Tibial nerve (tissue), 4 donors: ENCODE data around the gene HSPA13. TPM values are rescaled to one million over a fixed set of nuclear protein-coding genes. Genes with fewer than 3 reads are reported as not detected.

Source experiments
- DNase-seq, 2 donors: peaks; one replicate each; pipeline ENCODE4 v3.0.0-alpha.2; 2019; ENCODE audit warnings: low spot score in 2 of 2
- H3K27ac ChIP-seq, 4 donors: fragments of 200-600 bp; sonication (generic) in 3 of 4; one replicate each; pipeline ENCODE4 v1.5.1; 2017 to 2019; ENCODE audit warnings: mild to moderate bottlenecking in 1 of 4
- H3K27me3 ChIP-seq, 2 donors: fragments of 200-600 bp; sonication (generic) in 1 of 2; one replicate each; pipeline versions ENCODE4 v1.5.1 to v1.6.0; 2017 to 2019
- H3K36me3 ChIP-seq, 3 donors: fragments of 200-600 bp; sonication (generic); one replicate each; pipeline ENCODE4 v1.5.1; 2018 to 2019
- H3K4me1 ChIP-seq, 4 donors: fragments of 200-600 bp; sonication (generic) in 3 of 4; one replicate each; pipeline ENCODE4 v1.5.1; 2017 to 2019
- H3K4me3 ChIP-seq, 4 donors: fragments of 200-600 bp; sonication (generic) in 3 of 4; one replicate each; pipeline ENCODE4 v1.5.1; 2017 to 2019; ENCODE audit warnings: mild to moderate bottlenecking in 1 of 4, moderate library complexity in 1 of 4
- H3K9me3 ChIP-seq, 4 donors: fragments of 200-600 bp; sonication (generic) in 3 of 4; one replicate each; pipeline ENCODE4 v1.5.1; 2017 to 2019
- EP300 ChIP-seq, 2 donors: sonication (generic); formaldehyde crosslinking; IDR thresholded peaks; one replicate each; pipeline ENCODE4 v1.6.1; 2017; ENCODE audit warnings: antibody characterized with exemption in 2 of 2, mild to moderate bottlenecking in 1 of 2
- POLR2A ChIP-seq, 2 donors: fragments of 450-650 bp; IDR thresholded peaks; one replicate each; pipeline ENCODE4 v1.6.1; 2017; ENCODE audit warnings: antibody characterized with exemption in 2 of 2, mild to moderate bottlenecking in 2 of 2, moderate library complexity in 2 of 2
- WGBS, 2 donors: methylation state at CpG; one replicate each; pipeline ENCODE4 v1.1.5; 2018; 5-methylcytosine and 5-hydroxymethylcytosine counted together
- total RNA-seq, 4 donors: library from RNA; depleted of rRNA; stranded (reverse); fragments of >200 nt; gene quantifications; one replicate each; pipeline ENCODE4 v1.1.0, GENCODE V29; 2016
- TF ChIP-seq, protein P1 (sequence below), 5 experiments: fragments of 200-600 bp in 3 of 5; fragments of 450-650 bp in 2 of 5; sonication (generic) in 3 of 5; IDR thresholded peaks; one replicate each; pipeline ENCODE4 v1.5.1; 2016 to 2019; ENCODE audit warnings: antibody characterized with exemption in 5 of 5, mild to moderate bottlenecking in 3 of 5, moderate library complexity in 2 of 5

The HSPA13 gene
- total RNA-seq, 4 donors from 2014 or later, result 19.4 to 32.4 (median 30.4) TPM

DNA sequence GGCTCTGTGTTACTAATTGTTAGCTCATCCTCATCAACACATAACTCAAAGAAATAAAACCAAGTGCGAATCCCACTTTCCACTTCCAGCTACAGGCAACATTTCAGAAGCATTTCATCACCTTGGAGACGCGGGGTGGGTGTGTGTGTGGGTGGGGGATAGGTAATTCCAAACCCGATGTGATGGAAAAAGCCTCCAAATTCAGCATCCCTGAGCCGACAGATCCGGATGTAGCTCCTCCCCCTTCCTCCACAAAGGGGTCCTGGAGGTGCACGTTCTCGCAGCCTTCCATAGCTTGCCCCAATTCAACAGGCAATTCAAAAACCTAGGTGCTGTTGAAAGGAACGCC lies 486 bp downstream of the HSPA13 start:
- H3K4me3 ChIP-seq, result peak overlapping the region; percentile 60 to 92 (median 90)
- no peaks in the 10 kb centered on the region for H3K27me3 ChIP-seq
- TF ChIP-seq POLR2A (IDR thresholded peaks at IDR 0.05), result no peak
- TF ChIP-seq, protein P1, sequence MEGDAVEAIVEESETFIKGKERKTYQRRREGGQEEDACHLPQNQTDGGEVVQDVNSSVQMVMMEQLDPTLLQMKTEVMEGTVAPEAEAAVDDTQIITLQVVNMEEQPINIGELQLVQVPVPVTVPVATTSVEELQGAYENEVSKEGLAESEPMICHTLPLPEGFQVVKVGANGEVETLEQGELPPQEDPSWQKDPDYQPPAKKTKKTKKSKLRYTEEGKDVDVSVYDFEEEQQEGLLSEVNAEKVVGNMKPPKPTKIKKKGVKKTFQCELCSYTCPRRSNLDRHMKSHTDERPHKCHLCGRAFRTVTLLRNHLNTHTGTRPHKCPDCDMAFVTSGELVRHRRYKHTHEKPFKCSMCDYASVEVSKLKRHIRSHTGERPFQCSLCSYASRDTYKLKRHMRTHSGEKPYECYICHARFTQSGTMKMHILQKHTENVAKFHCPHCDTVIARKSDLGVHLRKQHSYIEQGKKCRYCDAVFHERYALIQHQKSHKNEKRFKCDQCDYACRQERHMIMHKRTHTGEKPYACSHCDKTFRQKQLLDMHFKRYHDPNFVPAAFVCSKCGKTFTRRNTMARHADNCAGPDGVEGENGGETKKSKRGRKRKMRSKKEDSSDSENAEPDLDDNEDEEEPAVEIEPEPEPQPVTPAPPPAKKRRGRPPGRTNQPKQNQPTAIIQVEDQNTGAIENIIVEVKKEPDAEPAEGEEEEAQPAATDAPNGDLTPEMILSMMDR (IDR thresholded peaks at IDR 0.05), result no peak
- TF ChIP-seq EP300 (IDR thresholded peaks at IDR 0.05), result no peak
- WGBS, 2 donors, result 0 to 2% methylated on average over 6 to 9 of the region's 9 CpGs
- peak overlapping the region; percentile 75 to 97 (median 92) for H3K27ac ChIP-seq
- peaks cover 0 to 43% (median 24%) of the 10 kb centered on the region in 4 donors for H3K4me1 ChIP-seq
- DNase-seq, result peak in 1 of 2 donors; percentile 22
- no peaks in the 10 kb centered on the region for H3K9me3 ChIP-seq
- H3K36me3 ChIP-seq, result peaks cover 0 to 12% (median 2%) of the 10 kb centered on the region in 3 donors

DNA sequence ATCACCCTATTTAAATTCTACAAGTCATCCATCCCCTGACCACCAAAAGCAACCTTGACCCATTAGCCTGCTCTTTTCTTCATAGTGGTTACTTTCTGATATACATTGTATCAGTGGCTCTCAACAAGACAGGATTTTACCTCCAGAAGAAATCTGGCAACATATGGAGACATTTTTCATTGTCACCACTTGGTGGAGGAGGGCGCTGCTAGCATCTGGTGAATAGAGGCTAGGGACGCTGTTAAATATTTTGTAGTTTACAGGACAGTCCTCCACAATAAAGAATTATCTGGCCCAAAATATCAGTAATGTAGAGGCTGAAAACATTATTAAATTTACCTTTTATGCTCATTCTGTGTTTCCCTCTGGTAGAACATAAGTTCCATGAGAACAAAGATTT lies 6.1 kb downstream of the HSPA13 start:
- H3K4me1 ChIP-seq, result peaks cover 0 to 29% (median 16%) of the 10 kb centered on the region in 4 donors
- no peak overlapping the region for H3K4me3 ChIP-seq
- peaks cover 0 to 63% (median 3%) of the 10 kb centered on the region in 3 donors for H3K36me3 ChIP-seq
- TF ChIP-seq EP300 (IDR thresholded peaks at IDR 0.05), result no peak
- TF ChIP-seq, protein P1 (IDR thresholded peaks at IDR 0.05), result no peak
- no peak for TF ChIP-seq POLR2A (IDR thresholded peaks at IDR 0.05)
- no peak overlapping the region for H3K27ac ChIP-seq
- DNase-seq, result no peak
- no peaks in the 10 kb centered on the region for H3K9me3 ChIP-seq
- no peaks in the 10 kb centered on the region for H3K27me3 ChIP-seq
- WGBS, 2 donors, result 95 to 98% methylated on average over 2 of the region's 2 CpGs

DNA sequence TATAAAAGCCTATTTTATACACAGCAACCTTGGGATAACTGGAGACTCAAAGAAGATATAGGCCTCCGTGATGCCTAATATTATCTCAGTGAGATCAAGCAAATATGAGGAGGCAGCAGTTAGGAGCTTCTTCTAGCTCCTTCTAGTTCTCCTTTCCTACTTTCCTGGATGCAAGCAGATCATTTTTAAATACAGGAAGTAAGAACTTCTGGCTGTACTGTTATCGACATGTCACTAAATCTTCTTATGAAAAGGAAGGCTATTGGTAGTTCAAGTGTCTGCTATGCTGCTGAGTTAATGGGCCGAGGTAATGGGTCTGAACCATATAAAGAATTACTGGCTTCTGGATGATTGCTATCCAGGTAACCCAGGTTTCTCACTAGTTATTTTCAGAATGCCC lies 15.9 kb downstream of the HSPA13 start:
- DNase-seq, result no peak
- Histone ChIP-seq H3K4me3 (no peak overlapping the region), H3K9me3 (no peaks in the 10 kb centered on the region), H3K36me3 (no peaks in the 10 kb centered on the region), H3K4me1 (no peaks in the 10 kb centered on the region), H3K27ac (no peak overlapping the region), H3K27me3 (no peaks in the 10 kb centered on the region)
- TF ChIP-seq, protein P1 (IDR thresholded peaks at IDR 0.05), result no peak
- TF ChIP-seq EP300 (IDR thresholded peaks at IDR 0.05) (no peak), POLR2A (IDR thresholded peaks at IDR 0.05) (no peak)
- 82 to 87% methylated on average over 3 of the region's 3 CpGs for WGBS, 2 donors

DNA sequence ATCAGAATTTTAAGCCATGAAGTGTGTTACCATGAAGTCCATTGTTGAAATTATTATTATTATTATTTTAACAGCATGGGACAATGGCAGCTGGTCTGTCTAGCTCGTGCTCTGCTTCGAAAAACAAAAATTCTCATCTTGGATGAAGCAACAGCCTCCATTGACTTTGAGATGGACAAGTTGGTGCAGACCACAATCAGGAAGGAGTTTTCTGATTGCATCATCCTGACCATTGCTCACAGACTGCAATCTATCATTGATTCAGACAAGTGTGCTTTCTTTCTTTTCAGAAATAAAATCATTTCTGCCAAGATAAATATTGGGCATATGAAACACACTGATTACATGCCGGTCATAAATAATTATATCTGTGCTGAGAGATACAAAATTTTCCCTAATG lies 21.0 kb downstream of the HSPA13 start:
- Histone ChIP-seq H3K9me3 (no peaks in the 10 kb centered on the region), H3K36me3 (no peaks in the 10 kb centered on the region), H3K4me1 (no peaks in the 10 kb centered on the region), H3K27me3 (no peaks in the 10 kb centered on the region), H3K4me3 (no peak overlapping the region), H3K27ac (no peak overlapping the region)
- 43 to 52% methylated on average over 3 of the region's 3 CpGs for WGBS, 2 donors
- TF ChIP-seq EP300 (IDR thresholded peaks at IDR 0.05), result no peak
- TF ChIP-seq, protein P1 (IDR thresholded peaks at IDR 0.05), result no peak
- TF ChIP-seq POLR2A (IDR thresholded peaks at IDR 0.05), result no peak
- no peak for DNase-seq

DNA sequence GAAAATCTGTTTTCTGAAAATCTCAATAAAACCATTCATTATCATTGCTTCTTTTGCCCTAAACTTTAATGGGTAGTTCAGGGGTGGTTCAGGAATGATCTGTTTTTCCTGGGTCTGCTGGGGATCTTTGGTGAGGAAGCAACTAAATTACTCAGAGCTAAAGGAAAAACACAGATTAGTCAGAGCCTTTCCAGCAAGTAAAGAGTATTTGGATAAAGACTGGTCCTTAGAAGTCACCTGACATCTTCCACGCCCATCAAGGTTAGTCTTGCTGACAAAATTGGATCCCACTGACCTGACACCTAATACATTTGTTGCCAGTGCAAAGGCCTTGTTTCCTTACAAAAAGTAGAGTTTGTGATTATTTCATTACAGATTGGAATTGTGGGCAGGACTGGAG lies 24.2 kb downstream of the HSPA13 start:
- Histone ChIP-seq H3K27me3 (no peaks in the 10 kb centered on the region), H3K36me3 (no peaks in the 10 kb centered on the region), H3K4me1 (no peaks in the 10 kb centered on the region), H3K9me3 (no peaks in the 10 kb centered on the region), H3K27ac (no peak overlapping the region), H3K4me3 (no peak overlapping the region)
- no peak for TF ChIP-seq EP300 (IDR thresholded peaks at IDR 0.05)
- TF ChIP-seq, protein P1 (IDR thresholded peaks at IDR 0.05), result no peak
- TF ChIP-seq POLR2A (IDR thresholded peaks at IDR 0.05), result no peak
- 55 to 56% methylated on average over 1 of the region's 1 CpG for WGBS, 2 donors
- DNase-seq, result no peak
